Epithelial cell of proximal tubule (primary cell): ENCODE measurements around the gene PNPO. TPM values are rescaled to one million over a fixed set of nuclear protein-coding genes. Genes with fewer than 3 reads are reported as not detected.

Source experiments
- DNase-seq: peaks from one replicate; pipeline ENCODE4 v3.0.0-alpha.2; 2011; ENCODE audit warnings: low read depth
- H3K4me3 ChIP-seq: 2 replicates; pipeline ENCODE4 v1.5.1; 2011; ENCODE audit warnings: low read depth, mild to moderate bottlenecking, low read length
- CTCF ChIP-seq: conservative IDR thresholded peaks from 2 replicates; pipeline ENCODE4 v1.5.1; 2012; ENCODE audit warnings: low read depth, mild to moderate bottlenecking, low read length
- total RNA-seq: library from RNA; depleted of rRNA; stranded (reverse); fragments of >200 nt; gene quantifications from 2 replicates; pipeline ENCODE4 v1.2.3, GENCODE V29; 2015

The PNPO gene
- total RNA-seq, 1 donor from 2014 or later: 39.5 TPM

- no peak overlapping the region for H3K4me3 ChIP-seq
- no peak for DNase-seq
Observed at GRCh38 chr17:47907932-47908562, 33.3 kb upstream of the PNPO start.

GRCh38 chr17:47913050-47913449 lies 28.3 kb upstream of the PNPO start:
- DNase-seq: no peak
- TF ChIP-seq CTCF: no peak
- H3K4me3 ChIP-seq: no peak overlapping the region

More at GRCh38 chr17:47907932-47908562, 33.3 kb upstream of the PNPO start:
- no peak for TF ChIP-seq CTCF

- no peak for TF ChIP-seq CTCF
Observed at GRCh38 chr17:47914306-47914948, 26.9 kb upstream of the PNPO start.

GRCh38 chr17:47915776-47916398 lies 25.5 kb upstream of the PNPO start:
- no peak for TF ChIP-seq CTCF
- no peak overlapping the region for H3K4me3 ChIP-seq
- no peak for DNase-seq

More at GRCh38 chr17:47914306-47914948, 26.9 kb upstream of the PNPO start:
- H3K4me3 ChIP-seq: no peak overlapping the region
- no peak for DNase-seq

GRCh38 chr17:47916489-47917208 lies 24.7 kb upstream of the PNPO start:
- no peak overlapping the region for H3K4me3 ChIP-seq
- no peak for DNase-seq
- TF ChIP-seq CTCF: no peak

GRCh38 chr17:47917581-47917980 lies 23.8 kb upstream of the PNPO start:
- H3K4me3 ChIP-seq: no peak overlapping the region
- no peak for DNase-seq
- TF ChIP-seq CTCF: no peak
